Measurements from ENCODE around the gene ZNF609.

The ZNF609 gene

GRCh38 chr15:64460206-64460723 is at the start of gene ZNF609:
ZNF609 (plus strand) TSS chr15:64460578; CDS start chr15:64499420, 38,842 bp downstream.
- DNase-seq = peak; percentile 89

GRCh38 chr15:64412216-64412615 is 48.2 kb upstream of the ZNF609 start:
- DNase-seq = no peak

GRCh38 chr15:64422697-64423096 is 37.7 kb upstream of the ZNF609 start:
- DNase-seq = no peak

- no peak for DNase-seq
Observed at GRCh38 chr15:64423970-64424369, 36.4 kb upstream of the ZNF609 start.

- no peak for DNase-seq
Observed at GRCh38 chr15:64425221-64425620, 35.2 kb upstream of the ZNF609 start.

GRCh38 chr15:64426845-64427465 is 33.4 kb upstream of the ZNF609 start:
- DNase-seq = no peak

- no peak for DNase-seq
Observed at GRCh38 chr15:64429448-64429847, 30.9 kb upstream of the ZNF609 start.

GRCh38 chr15:64430000-64430735 is 30.2 kb upstream of the ZNF609 start:
- DNase-seq = peak; percentile 25

- no peak for DNase-seq
Observed at GRCh38 chr15:64437982-64438381, 22.4 kb upstream of the ZNF609 start.

GRCh38 chr15:64438653-64439447 is 21.5 kb upstream of the ZNF609 start:
- DNase-seq = no peak

GRCh38 chr15:64441852-64442251 is 18.5 kb upstream of the ZNF609 start:
- DNase-seq = no peak

- DNase-seq = no peak
Observed at GRCh38 chr15:64443016-64443415, 17.4 kb upstream of the ZNF609 start.

- no peak for DNase-seq
Observed at GRCh38 chr15:64443747-64444621, 16.4 kb upstream of the ZNF609 start.

GRCh38 chr15:64444836-64445235 is 15.5 kb upstream of the ZNF609 start:
- no peak for DNase-seq

GRCh38 chr15:64447536-64448315 is 12.7 kb upstream of the ZNF609 start:
- DNase-seq = no peak

- DNase-seq = no peak
Observed at GRCh38 chr15:64452988-64453688, 7.2 kb upstream of the ZNF609 start.

GRCh38 chr15:64453689-64454037 is 6.7 kb upstream of the ZNF609 start:
- DNase-seq = no peak

GRCh38 chr15:64454282-64454681 is 6.1 kb upstream of the ZNF609 start:
- no peak for DNase-seq

GRCh38 chr15:64455961-64456371 is 4.4 kb upstream of the ZNF609 start:
- no peak for DNase-seq

- DNase-seq = no peak
Observed at GRCh38 chr15:64456634-64457108, 3.7 kb upstream of the ZNF609 start.
